ENCODE results near the gene RTL9. TPM values are rescaled to one million over a fixed set of nuclear protein-coding genes. Genes with fewer than 3 reads are reported as not detected.

Gene RTL9
- total and polyA plus RNA-seq, 12 donors: 0.04 to 1.3 (median 0.08) TPM; not detected in 1

- TF ChIP-seq POLR2A (IDR thresholded peaks at IDR 0.05): no peak
- TF ChIP-seq, protein P1, sequence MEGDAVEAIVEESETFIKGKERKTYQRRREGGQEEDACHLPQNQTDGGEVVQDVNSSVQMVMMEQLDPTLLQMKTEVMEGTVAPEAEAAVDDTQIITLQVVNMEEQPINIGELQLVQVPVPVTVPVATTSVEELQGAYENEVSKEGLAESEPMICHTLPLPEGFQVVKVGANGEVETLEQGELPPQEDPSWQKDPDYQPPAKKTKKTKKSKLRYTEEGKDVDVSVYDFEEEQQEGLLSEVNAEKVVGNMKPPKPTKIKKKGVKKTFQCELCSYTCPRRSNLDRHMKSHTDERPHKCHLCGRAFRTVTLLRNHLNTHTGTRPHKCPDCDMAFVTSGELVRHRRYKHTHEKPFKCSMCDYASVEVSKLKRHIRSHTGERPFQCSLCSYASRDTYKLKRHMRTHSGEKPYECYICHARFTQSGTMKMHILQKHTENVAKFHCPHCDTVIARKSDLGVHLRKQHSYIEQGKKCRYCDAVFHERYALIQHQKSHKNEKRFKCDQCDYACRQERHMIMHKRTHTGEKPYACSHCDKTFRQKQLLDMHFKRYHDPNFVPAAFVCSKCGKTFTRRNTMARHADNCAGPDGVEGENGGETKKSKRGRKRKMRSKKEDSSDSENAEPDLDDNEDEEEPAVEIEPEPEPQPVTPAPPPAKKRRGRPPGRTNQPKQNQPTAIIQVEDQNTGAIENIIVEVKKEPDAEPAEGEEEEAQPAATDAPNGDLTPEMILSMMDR (IDR thresholded peaks at IDR 0.05): no peak
- H3K27me3 ChIP-seq: peaks cover 16% of the 10 kb centered on the region
- H3K4me3 ChIP-seq: no peak overlapping the region
- H3K27ac ChIP-seq: no peak overlapping the region
- H3K36me3 ChIP-seq (replicated peaks in 1 of 2): no peaks in the 10 kb centered on the region
- 61 to 94% (median 79%) methylated on average over 5 to 6 of the region's 6 CpGs for WGBS, 4 donors
- H3K9me3 ChIP-seq (replicated peaks in 1 of 3): no peaks in the 10 kb centered on the region
- intact Hi-C loops (cut with DNase I): no loop called here
- no peaks in the 10 kb centered on the region for H3K4me1 ChIP-seq (replicated peaks in 1 of 2)
- DNase-seq: no peak
Measured at GRCh38 chrX:110397904-110398303, 39.3 kb downstream of the RTL9 start.

DNA sequence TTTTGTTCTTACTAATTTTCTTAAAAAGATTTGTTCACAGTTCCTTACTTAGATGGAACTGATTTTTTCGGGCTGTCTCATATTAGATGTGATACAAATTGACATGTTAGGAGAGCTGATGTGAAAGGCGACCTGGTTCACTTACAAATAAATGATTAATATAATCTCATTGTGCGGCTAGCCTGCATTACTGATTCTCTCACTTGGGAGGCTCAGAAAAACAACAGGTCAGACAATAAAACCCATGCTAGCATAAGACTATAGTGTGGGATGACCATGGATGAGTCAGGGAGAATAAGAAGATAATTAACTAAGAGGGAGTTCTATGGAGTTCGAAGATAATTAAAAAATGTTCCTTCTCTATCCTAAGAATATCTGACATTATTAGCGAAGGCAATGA is 40.8 kb downstream of the RTL9 start:
- H3K9me3 ChIP-seq (replicated peaks in 1 of 3): no peaks in the 10 kb centered on the region
- intact Hi-C loops (cut with DNase I): no loop called here
- no peak overlapping the region for H3K27ac ChIP-seq
- 74 to 95% (median 86%) methylated on average over 5 of the region's 5 CpGs for WGBS, 4 donors
- H3K4me3 ChIP-seq: no peak overlapping the region
- no peaks in the 10 kb centered on the region for H3K4me1 ChIP-seq (replicated peaks in 1 of 2)
- H3K27me3 ChIP-seq: peaks cover 16% of the 10 kb centered on the region
- no peaks in the 10 kb centered on the region for H3K36me3 ChIP-seq (replicated peaks in 1 of 2)
- TF ChIP-seq POLR2A (IDR thresholded peaks at IDR 0.05): no peak
- TF ChIP-seq, protein P1 (IDR thresholded peaks at IDR 0.05): no peak
- DNase-seq: no peak

DNA sequence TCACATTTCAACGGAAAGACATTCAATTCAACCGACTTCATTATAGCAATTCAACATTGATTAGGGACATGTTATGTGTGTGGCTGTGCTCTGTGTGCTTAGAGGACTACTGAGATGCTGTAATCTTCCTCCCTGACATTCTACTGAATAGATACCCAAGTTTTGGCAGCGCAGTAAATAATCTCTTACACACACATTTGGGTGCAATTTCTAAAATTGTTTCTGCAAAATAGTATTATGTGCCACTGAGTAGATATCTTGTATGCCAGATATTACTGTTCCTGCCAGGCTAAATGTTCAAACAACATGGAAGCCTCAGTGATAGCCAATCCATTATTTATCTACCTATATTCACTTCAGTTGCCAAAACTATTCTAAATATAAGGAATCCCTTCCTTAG is 41.3 kb downstream of the RTL9 start:
- DNase-seq: no peak
- WGBS, 4 donors: 76 to 97% (median 89%) methylated on average over 3 of the region's 3 CpGs
- Histone ChIP-seq H3K27me3 (peaks cover 16% of the 10 kb centered on the region), H3K36me3 (replicated peaks in 1 of 2) (no peaks in the 10 kb centered on the region), H3K27ac (no peak overlapping the region), H3K4me1 (replicated peaks in 1 of 2) (no peaks in the 10 kb centered on the region), H3K4me3 (no peak overlapping the region), H3K9me3 (replicated peaks in 1 of 3) (no peaks in the 10 kb centered on the region)
- TF ChIP-seq, protein P1 (IDR thresholded peaks at IDR 0.05): no peak
- no peak for TF ChIP-seq POLR2A (IDR thresholded peaks at IDR 0.05)
- intact Hi-C loops (cut with DNase I): no loop called here

GRCh38 chrX:110401135-110401534 is 42.5 kb downstream of the RTL9 start:
- 80 to 89% (median 85%) methylated on average over 3 of the region's 3 CpGs for WGBS, 4 donors

More at GRCh38 chrX:110401135-110401534, 42.5 kb downstream of the RTL9 start:
- H3K27ac ChIP-seq: no peak overlapping the region
- TF ChIP-seq POLR2A (IDR thresholded peaks at IDR 0.05): no peak
- TF ChIP-seq, protein P1 (IDR thresholded peaks at IDR 0.05): no peak
- intact Hi-C loops (cut with DNase I): no loop called here
- no peaks in the 10 kb centered on the region for H3K9me3 ChIP-seq (replicated peaks in 1 of 3)
- no peak for DNase-seq
- H3K4me3 ChIP-seq: no peak overlapping the region
- no peaks in the 10 kb centered on the region for H3K36me3 ChIP-seq (replicated peaks in 1 of 2)
- H3K27me3 ChIP-seq: peaks cover 16% of the 10 kb centered on the region
- no peaks in the 10 kb centered on the region for H3K4me1 ChIP-seq (replicated peaks in 1 of 2)

Measured in adrenal gland (tissue), 12 donors.